HepG2 (cell line): ENCODE data around the gene TOB1. TPM values are rescaled to one million over a fixed set of nuclear protein-coding genes. Genes with fewer than 3 reads are reported as not detected.

ENCODE experiments used
- CBX1 ChIP-seq: IDR thresholded peaks from one replicate; pipeline ENCODE4 v1.6.1; 2016; ENCODE audit warnings: antibody characterized with exemption, low read depth
- CHD4 ChIP-seq: fragments of 200-600 bp; sonication (generic); IDR thresholded peaks from 2 replicates; pipeline ENCODE4 v1.7.0; 2017; ENCODE audit warnings: mild to moderate bottlenecking, low read length, borderline replicate concordance
- HDAC2 ChIP-seq: sonication (generic); formaldehyde crosslinking; IDR thresholded peaks from 2 replicates; pipeline ENCODE4 v1.4.0; 2020; ENCODE audit warnings: missing genetic modification reagents
- KLF16 ChIP-seq, 2 experiments: sonication (generic) in 1 of 2; formaldehyde crosslinking in 1 of 2; IDR thresholded peaks; 2 replicates each; pipeline versions ENCODE4 v1.6.1 to v1.8.0; 2016 to 2023; ENCODE audit warnings: missing genetic modification reagents in 2 of 2, missing compliant biosample characterization in 1 of 2
- KLF6 ChIP-seq: IDR thresholded peaks from 2 replicates; pipeline ENCODE4 v1.8.0; 2016; ENCODE audit warnings: missing biosample characterization, missing genetic modification reagents
- PHB2 ChIP-seq: fragments of 450-650 bp; IDR thresholded peaks from 2 replicates; pipeline ENCODE4 v1.6.1; 2018; ENCODE audit not compliant: partially characterized antibody
- POLR2AphosphoS2 ChIP-seq: IDR thresholded peaks from 2 replicates; pipeline ENCODE4 v1.6.1; 2011; ENCODE audit warnings: low read depth, low read length, improper control_type of control experiment
- SP1 ChIP-seq, 2 experiments: fragments of 450-650 bp in 1 of 2; sonication (generic) in 1 of 2; formaldehyde crosslinking in 1 of 2; IDR thresholded peaks; 2 replicates each; pipeline versions ENCODE4 v1.4.0 to v1.6.1; 2016 to 2020; ENCODE audit warnings: missing genetic modification reagents in 1 of 2
- TBX2 ChIP-seq: sonication (generic); formaldehyde crosslinking; IDR thresholded peaks from 2 replicates; pipeline ENCODE4 v1.5.0; 2020; ENCODE audit warnings: missing genetic modification reagents, mild to moderate bottlenecking, borderline replicate concordance
- ZNF552 ChIP-seq: sonication (generic); formaldehyde crosslinking; IDR thresholded peaks from 2 replicates; pipeline ENCODE4 v1.9.0; 2022; ENCODE audit warnings: missing genetic modification reagents, mild to moderate bottlenecking, borderline replicate concordance
- ZNF572 ChIP-seq: sonication (generic); formaldehyde crosslinking; IDR thresholded peaks from 2 replicates; pipeline ENCODE4 v1.5.1; 2020; ENCODE audit warnings: mild to moderate bottlenecking, missing genetic modification reagents
- ZNF792 ChIP-seq: IDR thresholded peaks from 2 replicates; pipeline ENCODE4 v1.6.1; 2016
- polyA plus RNA-seq, 8 experiments: library from polyadenylated mRNA; depleted of rRNA in 3 of 8; stranded (reverse) in 7 of 8; unstranded in 1 of 8; fragments of >200 nt; fragmentation: Illumina TruSeq in 4 of 8; extraction: Trizol in 4 of 8; gene quantifications; 2 replicates each; pipeline versions ENCODE4 v1.2.1 to v1.2.3, GENCODE V29; 2011 to 2016; ENCODE audit warnings: low read depth in 4 of 8, missing spikeins in 1 of 8, mixed read lengths in 1 of 8; ENCODE audit not compliant: insufficient read depth in 1 of 8
- total RNA-seq, 5 experiments: library from RNA; depleted of rRNA; stranded (reverse); fragments of >200 nt; fragmentation: Illumina TruSeq; extraction: Trizol; gene quantifications; 2 replicates each; pipeline ENCODE4 v1.2.3, GENCODE V29; 2016; ENCODE audit warnings: low read depth in 1 of 5
- TF ChIP-seq, protein P1 (sequence below): sonication (generic); formaldehyde crosslinking; IDR thresholded peaks from 2 replicates; pipeline ENCODE4 v1.5.1; 2020; ENCODE audit warnings: mild to moderate bottlenecking, missing genetic modification reagents
- TF ChIP-seq, protein P2 (sequence below), 2 experiments: sonication (generic) in 1 of 2; formaldehyde crosslinking in 1 of 2; IDR thresholded peaks; 2 replicates each; pipeline versions ENCODE4 v1.4.0 to v1.6.1; 2018 to 2020; ENCODE audit warnings: missing genetic modification reagents in 2 of 2, borderline replicate concordance in 1 of 2, low read depth in 1 of 2, mild to moderate bottlenecking in 1 of 2, missing biosample characterization in 1 of 2
- TF ChIP-seq, protein P3 (sequence below): sonication (generic); formaldehyde crosslinking; conservative IDR thresholded peaks from 2 replicates; pipeline ENCODE4 v1.8.1; 2023; ENCODE audit warnings: missing genetic modification reagents

The TOB1 gene
- total and polyA plus RNA-seq, 2 of the 13 experiments (the other 11 are each of a cell fraction or from before 2014, with no cell fraction given) = 21.9 to 57.7 TPM

DNA sequence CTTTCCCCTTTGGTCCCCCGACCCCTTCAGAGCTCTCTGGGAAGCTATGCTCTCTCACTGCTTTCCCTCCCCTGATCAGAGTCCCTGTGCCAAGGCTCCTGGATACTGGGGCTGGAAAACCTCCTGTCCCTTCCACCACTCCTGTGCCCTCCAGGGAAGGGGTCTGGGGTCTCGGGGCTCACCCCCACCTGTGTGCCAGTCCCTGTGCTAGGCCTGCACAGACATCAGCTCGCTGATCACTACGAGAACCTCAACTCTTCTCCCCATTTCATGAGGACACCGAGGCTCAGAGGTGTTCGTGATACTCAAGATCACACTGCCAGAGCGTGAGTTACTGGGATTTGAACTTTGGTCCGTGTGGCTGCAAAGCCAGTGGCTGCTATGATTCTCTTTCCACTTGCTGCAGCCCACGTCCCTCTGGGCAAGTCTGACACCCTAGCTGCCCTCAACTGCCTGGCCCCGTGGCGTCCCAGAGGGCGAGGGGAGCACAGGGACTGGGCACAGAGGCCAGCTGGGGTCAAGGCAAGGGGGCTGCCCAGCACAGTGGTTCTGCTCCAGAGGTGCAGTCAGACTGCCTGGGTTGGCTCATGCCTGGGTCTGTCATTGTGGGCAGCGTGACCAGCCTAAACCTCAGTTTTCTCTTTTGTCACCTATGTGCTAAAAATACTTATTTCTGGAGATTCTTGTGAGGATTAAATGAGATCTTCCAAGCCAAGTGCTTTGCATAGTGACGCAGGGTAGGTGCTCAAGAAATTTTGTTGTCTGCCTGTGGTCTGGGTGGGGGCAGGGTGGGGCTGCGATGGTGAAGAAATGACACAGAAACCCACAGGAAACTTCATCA lies 43.8 kb upstream of the TOB1 start (continued):
- TF ChIP-seq, protein P1, sequence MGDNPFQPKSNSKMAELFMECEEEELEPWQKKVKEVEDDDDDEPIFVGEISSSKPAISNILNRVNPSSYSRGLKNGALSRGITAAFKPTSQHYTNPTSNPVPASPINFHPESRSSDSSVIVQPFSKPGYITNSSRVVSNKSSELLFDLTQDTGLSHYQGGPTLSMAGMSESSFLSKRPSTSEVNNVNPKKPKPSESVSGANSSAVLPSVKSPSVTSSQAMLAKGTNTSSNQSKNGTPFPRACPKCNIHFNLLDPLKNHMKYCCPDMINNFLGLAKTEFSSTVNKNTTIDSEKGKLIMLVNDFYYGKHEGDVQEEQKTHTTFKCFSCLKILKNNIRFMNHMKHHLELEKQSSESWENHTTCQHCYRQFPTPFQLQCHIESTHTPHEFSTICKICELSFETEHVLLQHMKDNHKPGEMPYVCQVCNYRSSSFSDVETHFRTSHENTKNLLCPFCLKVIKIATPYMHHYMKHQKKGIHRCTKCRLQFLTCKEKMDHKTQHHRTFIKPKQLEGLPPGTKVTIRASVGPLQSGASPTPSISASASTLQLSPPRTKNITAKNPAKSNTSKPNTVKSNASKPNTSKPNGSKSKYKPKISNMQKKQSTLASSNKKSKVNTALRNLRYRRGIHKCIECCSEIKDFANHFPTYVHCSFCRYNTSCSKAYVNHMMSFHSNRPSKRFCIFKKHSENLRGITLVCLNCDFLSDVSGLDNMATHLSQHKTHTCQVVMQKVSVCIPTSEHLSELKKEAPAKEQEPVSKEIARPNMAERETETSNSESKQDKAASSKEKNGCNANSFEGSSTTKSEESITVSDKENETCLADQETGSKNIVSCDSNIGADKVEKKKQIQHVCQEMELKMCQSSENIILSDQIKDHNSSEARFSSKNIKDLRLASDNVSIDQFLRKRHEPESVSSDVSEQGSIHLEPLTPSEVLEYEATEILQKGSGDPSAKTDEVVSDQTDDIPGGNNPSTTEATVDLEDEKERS (CRISPR knock-in tag) = peak; percentile 70; the same call in 1 of the 2 replicates
- TF ChIP-seq SP1 (IDR thresholded peaks at IDR 0.05) = no peak
- 0 out of 2 replicates have a peak, but pooled peaks have one; percentile 22 for TF ChIP-seq SP1 (CRISPR knock-in tag; IDR thresholded peaks at IDR 0.05)
- no peak; the same call in 1 of the 2 replicates for TF ChIP-seq KLF6 (CRISPR knock-in tag)
- peak; percentile 82; the same call in 1 of the 2 replicates for TF ChIP-seq ZNF572 (CRISPR knock-in tag)
- peak; percentile 34; the same call in 1 of the 2 replicates for TF ChIP-seq CHD4
- TF ChIP-seq ZNF552 (CRISPR knock-in tag) = 0 out of 2 replicates have a peak, but pooled peaks have one; percentile 14
- TF ChIP-seq ZNF792 (CRISPR knock-in tag) = peak; percentile 35; the same call in 1 of the 2 replicates
- TF ChIP-seq PHB2 = no peak
- peak; percentile 18 for TF ChIP-seq CBX1
- peak; percentile 93 for TF ChIP-seq HDAC2
- TF ChIP-seq, protein P2, sequence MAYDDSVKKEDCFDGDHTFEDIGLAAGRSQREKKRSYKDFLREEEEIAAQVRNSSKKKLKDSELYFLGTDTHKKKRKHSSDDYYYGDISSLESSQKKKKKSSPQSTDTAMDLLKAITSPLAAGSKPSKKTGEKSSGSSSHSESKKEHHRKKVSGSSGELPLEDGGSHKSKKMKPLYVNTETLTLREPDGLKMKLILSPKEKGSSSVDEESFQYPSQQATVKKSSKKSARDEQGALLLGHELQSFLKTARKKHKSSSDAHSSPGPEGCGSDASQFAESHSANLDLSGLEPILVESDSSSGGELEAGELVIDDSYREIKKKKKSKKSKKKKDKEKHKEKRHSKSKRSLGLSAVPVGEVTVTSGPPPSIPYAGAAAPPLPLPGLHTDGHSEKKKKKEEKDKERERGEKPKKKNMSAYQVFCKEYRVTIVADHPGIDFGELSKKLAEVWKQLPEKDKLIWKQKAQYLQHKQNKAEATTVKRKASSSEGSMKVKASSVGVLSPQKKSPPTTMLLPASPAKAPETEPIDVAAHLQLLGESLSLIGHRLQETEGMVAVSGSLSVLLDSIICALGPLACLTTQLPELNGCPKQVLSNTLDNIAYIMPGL (CRISPR knock-in tag; IDR thresholded peaks at IDR 0.05; ENCODE audit: borderline replicate concordance in 1 of 2, low read depth in 1 of 2) = peak; percentile 51 to 59; a peak in 1 of 4 replicates
- TF ChIP-seq, protein P3, sequence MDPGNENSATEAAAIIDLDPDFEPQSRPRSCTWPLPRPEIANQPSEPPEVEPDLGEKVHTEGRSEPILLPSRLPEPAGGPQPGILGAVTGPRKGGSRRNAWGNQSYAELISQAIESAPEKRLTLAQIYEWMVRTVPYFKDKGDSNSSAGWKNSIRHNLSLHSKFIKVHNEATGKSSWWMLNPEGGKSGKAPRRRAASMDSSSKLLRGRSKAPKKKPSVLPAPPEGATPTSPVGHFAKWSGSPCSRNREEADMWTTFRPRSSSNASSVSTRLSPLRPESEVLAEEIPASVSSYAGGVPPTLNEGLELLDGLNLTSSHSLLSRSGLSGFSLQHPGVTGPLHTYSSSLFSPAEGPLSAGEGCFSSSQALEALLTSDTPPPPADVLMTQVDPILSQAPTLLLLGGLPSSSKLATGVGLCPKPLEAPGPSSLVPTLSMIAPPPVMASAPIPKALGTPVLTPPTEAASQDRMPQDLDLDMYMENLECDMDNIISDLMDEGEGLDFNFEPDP = no peak
- peak in 1 of 2 experiments; percentile 12; a peak in 1 of 4 replicates for TF ChIP-seq KLF16 (CRISPR knock-in tag; IDR thresholded peaks at IDR 0.05)
- 0 out of 2 replicates have a peak, but pooled peaks have one; percentile 6 for TF ChIP-seq TBX2
- TF ChIP-seq POLR2AphosphoS2 = no peak
